ENCODE measurements around the gene CCDC85C. TPM values are rescaled to one million over a fixed set of nuclear protein-coding genes. Genes with fewer than 3 reads are reported as not detected.

CCDC85C gene
- total RNA-seq, 1 experiment from 2014 or later: 35.8 TPM

DNA sequence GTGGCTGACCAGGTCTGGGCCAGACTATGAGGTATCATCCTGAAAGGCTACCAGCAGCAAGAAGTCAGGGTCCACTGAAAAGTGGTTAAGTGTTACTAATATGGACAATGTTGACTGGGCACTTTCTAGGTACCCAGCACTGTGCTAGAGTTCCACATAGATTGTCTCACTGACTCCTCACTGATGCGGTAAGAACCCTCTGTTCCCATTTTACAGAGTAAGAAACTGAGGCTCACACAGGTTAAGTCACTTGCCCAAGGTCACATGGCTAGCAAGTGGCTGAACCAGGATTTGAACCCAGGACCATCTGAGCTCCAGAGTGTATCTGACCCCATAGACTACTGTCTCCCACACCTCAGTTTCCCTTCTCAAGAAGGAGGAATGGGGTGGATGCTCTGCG lies 4.6 kb upstream of the CCDC85C start (continued):
- TF ChIP-seq STAT6 (CRISPR knock-in tag; conservative IDR thresholded peaks at IDR 0.05; ENCODE audit: low read depth) (no peak), ZNF671 (CRISPR knock-in tag; IDR thresholded peaks at IDR 0.05) (no peak), AR (CRISPR knock-in tag; IDR thresholded peaks at IDR 0.05) (no peak), SMAD3 (CRISPR knock-in tag; IDR thresholded peaks at IDR 0.05; ENCODE audit: borderline replicate concordance) (no peak)

- no peak overlapping the region for H3K27ac Mint-ChIP-seq
- H3K4me3 Mint-ChIP-seq: 0 out of 2 replicates have a peak overlapping the region, but pooled peaks have one; percentile 16
- ATAC-seq (no peak), DNase-seq (ENCODE audit: low spot score) (no peak)
- peaks cover 20% of the 10 kb centered on the region for H3K4me1 Mint-ChIP-seq
- no peaks in the 10 kb centered on the region for H3K36me3 Mint-ChIP-seq
- ChIA-PET CTCF (interaction anchor here (0.6 to 6.1 kb wide), 11 partner anchors 12 to 190 kb away, joined by 3 to 31 read pairs (median 6); no protein-coding TSS in a partner anchor), POLR2A (no interaction called here)
- peaks cover 34% of the 10 kb centered on the region for H3K27me3 Mint-ChIP-seq (ENCODE audit: low read depth)
- H3K9me3 Mint-ChIP-seq: no peaks in the 10 kb centered on the region
- TF ChIP-seq ZNF317 (CRISPR knock-in tag; IDR thresholded peaks at IDR 0.05; ENCODE audit: borderline replicate concordance, low read depth) (no peak), CBFB (CRISPR knock-in tag; IDR thresholded peaks at IDR 0.05; ENCODE audit: low read depth) (no peak), CREM (CRISPR knock-in tag; IDR thresholded peaks at IDR 0.05) (no peak), ZNF512 (CRISPR knock-in tag; IDR thresholded peaks at IDR 0.05; ENCODE audit: borderline replicate concordance) (no peak), AR (CRISPR knock-in tag; IDR thresholded peaks at IDR 0.05) (no peak), ZNF281 (CRISPR knock-in tag; IDR thresholded peaks at IDR 0.05) (no peak), ZNF671 (CRISPR knock-in tag; IDR thresholded peaks at IDR 0.05) (no peak), ARID4B (CRISPR knock-in tag; IDR thresholded peaks at IDR 0.05; ENCODE audit: borderline replicate concordance) (no peak), ZNF423 (CRISPR knock-in tag; IDR thresholded peaks at IDR 0.05) (no peak), CREB1 (CRISPR knock-in tag; IDR thresholded peaks at IDR 0.05) (no peak), TCF7 (CRISPR knock-in tag; IDR thresholded peaks at IDR 0.05; ENCODE audit: low read depth) (no peak)
Measured at GRCh38 chr14:99606359-99606758, 2.4 kb upstream of the CCDC85C start.
